CD4-positive, alpha-beta T cell treated with Interleukin-4 for 4 hours (primary cell): ENCODE data around the gene ATAT1.

ENCODE experiments used
- DNase-seq: peaks from one replicate; pipeline ENCODE4 v3.0.0-alpha.2; 2020

Gene ATAT1

DNA sequence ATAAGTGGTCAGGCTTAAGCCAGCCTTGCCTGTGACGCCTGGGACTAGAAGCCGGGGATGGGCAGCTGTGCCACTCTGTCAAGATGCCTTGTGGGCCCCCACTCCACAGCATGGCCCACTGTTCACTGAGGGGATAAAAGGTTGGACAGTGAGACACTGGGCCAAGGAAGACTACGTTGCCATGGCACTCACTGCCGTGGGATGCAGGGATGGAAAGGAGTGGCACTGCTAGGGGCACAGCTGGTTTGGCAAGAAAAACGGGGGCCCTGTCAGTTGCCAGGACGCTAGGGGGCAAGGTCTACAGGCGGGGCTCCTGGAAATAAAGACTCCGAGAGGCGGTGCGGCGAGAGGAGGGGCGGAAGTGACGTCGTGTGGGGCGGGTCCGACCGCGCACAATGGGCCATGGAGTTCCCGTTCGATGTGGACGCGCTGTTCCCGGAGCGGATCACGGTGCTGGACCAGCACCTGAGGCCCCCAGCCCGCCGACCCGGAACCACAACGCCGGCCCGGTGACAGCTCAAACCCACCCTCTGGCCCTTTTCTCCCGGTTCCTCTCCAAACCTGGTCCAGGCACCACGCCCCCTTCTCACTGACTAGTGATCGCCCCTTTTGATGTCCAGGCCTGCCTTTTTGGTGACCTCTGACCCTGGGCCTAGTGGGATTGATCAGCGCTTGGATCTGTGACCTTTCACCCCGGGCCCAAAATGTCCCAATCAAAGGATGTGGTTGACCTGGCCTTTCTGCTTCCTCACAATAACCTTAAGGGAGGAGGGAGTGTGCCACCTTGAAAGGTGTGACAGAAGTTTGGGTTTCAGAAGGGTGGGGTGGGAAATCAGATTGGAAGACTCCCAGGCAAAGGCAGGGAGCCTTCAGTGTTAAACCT, at the start of gene ATAT1:
Gene ATAT1, plus strand, starts transcription at position 391 of the 883 bp plus-strand sequence.
- peak; percentile 85 for DNase-seq

DNA sequence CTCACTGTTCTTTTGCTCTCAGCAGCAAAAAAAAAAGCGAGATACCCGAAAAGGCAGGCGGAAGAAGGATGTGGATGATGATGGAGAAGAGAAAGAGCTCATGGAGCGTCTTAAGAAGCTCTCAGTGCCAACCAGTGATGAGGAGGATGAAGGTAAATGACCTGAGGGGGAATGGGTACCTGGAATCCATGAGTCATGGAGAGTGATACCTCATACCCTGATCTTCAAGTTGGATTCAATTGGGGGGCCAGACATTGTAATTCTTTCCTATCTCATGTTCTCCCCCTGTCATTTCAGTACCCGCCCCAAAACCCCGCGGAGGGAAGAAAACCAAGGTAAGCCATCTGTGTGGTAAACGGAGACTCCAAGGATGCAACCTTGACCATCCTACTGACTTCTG, 48.6 kb upstream of the ATAT1 start:
- no peak for DNase-seq

DNA sequence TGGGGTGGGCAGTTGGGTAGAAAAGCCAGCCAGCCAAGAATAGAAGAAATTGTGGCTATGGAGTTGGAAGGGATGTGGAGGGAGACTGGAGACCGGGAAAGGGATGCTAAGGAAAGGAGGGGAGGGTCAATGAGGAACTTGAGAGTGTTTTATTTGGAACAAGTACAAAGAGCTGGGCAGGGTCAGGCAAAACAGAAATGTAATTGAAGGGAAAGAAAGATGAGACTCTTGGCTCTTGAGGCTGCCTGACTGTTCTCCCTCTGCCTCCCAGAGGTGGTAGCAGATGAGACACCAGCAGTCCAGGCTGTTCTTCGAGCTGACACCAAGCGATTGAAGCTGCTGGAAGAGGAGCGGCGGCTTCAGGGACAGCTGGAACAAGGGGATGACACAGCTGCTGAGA, 42.8 kb upstream of the ATAT1 start:
- no peak for DNase-seq

DNA sequence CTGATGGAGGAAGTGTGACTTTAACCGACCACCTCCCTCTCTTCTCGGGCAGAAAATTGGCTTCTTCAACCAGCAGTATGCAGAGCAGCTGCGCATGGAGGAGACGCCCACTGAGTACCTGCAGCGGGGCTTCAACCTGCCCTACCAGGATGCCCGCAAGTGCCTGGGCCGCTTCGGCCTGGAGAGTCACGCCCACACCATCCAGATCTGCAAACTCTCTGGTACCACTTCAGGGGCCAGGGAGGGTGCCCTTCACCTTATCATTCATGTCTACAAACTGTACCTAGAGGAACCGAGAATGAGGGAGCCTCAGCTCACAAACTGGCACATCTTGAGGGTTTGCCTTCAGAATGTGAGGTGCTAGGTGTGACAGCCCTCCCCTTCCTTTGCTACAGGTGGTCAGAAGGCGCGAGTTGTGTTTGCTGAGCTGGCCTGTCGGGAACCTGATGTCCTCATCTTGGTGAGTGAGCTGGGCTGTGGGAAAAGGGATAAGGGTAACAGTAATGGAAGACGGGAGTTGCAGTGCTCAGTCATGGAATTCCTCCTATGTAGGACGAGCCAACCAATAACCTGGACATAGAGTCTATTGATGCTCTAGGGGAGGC, 36.8 kb upstream of the ATAT1 start:
- no peak for DNase-seq

DNA sequence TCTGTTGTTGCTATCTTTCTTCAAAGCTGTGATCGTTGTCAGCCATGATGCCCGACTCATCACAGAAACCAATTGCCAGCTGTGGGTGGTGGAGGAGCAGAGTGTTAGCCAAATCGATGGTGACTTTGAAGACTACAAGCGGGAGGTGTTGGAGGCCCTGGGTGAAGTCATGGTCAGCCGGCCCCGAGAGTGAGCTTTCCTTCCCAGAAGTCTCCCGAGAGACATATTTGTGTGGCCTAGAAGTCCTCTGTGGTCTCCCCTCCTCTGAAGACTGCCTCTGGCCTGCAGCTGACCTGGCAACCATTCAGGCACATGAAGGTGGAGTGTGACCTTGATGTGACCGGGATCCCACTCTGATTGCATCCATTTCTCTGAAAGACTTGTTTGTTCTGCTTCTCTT, 36.2 kb upstream of the ATAT1 start:
- DNase-seq, result no peak

DNA sequence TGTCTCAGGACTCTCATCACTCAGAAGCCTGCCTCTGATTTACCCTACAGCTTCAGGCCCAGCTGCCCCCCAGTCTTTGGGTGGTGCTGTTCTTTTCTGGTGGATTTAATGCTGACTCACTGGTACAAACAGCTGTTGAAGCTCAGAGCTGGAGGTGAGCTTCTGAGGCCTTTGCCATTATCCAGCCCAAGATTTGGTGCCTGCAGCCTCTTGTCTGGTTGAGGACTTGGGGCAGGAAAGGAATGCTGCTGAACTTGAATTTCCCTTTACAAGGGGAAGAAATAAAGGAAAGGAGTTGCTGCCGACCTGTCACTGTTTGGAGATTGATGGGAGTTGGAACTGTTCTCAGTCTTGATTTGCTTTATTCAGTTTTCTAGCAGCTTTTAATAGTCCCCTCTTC, 35.7 kb upstream of the ATAT1 start:
- DNase-seq, result no peak

DNA sequence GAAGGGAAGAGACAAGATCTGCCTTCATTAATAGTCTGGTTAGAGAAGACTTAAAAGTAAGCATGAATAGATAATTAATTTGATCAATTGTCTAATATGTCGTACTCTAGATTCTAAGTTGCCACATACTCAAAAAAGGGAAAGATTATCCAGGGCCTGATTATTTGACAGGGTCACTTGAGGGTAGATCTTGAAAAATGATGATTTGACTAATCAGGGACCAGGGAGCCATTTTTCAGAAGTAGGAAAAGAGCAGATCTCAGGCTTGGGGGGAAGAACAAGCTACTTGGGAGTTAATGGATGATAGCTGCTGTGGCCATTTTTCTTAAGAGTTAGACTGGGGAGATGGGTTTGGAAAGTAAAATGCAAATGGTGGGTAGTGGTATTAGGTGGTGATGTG, 34.4 kb upstream of the ATAT1 start:
- no peak for DNase-seq

DNA sequence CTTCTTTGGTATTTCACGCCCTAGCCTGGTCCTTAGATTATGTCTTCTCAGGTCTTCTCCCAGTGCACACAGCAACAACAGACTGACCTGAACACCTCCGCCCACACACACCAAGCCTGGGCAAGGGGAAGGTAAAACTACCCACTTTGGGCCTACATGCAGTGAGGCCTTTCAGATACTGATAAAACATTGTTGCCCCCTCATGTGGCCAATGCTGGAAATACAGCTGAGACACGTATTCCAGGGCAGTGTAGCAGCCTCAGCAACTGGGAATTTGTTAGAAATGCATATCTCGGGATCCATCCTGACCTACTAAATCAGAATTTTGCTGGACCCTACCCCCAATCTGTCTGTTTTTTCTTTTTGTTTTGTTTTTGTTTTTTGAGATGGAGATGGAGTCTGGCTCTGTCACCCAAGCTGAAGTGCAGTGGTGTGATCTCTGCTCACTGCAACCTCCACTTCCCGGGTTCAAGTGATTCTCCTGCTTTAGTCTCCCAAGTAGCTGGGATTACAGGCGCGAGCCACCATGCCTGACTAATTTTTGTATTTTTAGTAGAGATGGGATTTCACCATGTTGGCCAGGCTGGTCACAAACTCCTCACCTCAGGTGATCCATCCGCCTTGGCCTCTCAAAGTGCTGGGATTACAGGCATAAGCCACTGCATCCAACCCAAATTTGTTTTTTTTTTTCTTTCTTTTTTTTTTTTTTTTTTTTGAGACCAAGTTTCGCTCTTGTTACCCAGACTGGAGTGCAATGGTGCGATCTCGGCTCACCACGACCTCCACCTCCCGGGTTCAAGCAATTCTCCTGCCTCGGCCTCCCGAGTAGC, 29.1 kb upstream of the ATAT1 start:
- DNase-seq, result peak; percentile 79

DNA sequence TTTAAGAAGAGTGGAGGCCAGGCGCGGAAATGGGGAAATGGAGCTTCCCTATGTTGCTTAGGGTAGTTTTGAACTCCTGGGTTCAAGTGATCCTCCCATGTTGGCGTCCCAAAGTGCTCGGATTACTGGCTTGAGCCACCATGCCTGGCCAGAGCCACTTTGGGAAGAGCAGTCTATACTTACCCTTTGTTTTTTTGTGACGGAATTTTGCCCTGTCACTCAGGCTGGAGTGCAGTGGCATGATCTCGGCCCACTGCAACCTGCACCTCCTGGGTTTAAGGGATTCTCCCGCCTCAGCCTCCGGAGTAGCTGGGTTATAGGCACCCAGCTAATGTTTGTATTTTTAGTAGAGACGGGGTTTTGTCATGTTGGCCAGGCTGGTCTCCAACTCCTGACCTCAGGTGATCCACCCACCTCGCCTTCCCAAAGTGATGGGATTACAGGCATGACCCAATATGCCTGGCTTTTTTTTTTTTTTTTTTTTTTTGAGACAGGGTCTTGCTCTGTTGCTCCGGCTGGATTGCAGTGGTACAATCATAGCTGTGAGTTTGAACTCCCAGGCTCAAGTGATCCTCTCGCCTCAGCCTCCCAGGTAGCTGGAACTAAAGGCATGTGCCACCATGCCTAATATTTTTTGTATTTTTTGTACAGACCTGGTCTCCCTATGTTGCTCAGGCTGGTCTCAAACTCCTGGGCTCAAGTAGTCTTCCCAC, 27.6 kb upstream of the ATAT1 start:
- DNase-seq, result no peak

DNA sequence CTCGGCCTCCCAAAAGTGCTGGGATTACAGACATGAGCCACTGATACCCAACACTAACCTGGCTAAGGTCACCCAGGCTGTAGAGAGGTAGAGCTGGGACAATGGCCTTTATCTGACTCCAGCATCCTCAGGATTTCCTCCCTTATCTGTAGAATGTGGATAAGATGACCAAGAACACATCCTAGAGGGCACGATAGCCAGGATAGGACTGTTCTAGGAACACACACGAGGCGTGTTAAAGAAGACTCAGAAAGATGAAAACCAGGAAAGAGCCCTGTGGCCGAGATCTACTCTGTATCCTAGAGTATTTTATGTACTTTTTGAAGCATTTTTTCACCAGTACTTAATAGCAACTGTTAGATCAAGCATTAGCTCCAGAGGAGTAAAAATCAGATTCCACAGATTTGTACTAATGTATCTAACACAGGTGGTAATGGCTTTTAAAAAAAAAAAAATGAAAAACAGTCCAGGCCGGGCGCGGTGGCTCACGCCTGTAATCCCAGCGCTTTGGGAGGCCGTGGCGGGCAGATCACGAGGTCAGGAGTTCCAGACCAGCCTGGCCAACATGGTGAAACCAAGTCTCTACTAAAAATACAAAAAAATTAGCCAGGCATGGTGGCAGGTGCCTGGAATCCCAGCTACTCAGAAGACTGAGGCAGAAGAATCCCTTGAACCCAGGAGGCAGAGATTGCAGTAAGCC, 26.9 kb upstream of the ATAT1 start:
- DNase-seq, result no peak

DNA sequence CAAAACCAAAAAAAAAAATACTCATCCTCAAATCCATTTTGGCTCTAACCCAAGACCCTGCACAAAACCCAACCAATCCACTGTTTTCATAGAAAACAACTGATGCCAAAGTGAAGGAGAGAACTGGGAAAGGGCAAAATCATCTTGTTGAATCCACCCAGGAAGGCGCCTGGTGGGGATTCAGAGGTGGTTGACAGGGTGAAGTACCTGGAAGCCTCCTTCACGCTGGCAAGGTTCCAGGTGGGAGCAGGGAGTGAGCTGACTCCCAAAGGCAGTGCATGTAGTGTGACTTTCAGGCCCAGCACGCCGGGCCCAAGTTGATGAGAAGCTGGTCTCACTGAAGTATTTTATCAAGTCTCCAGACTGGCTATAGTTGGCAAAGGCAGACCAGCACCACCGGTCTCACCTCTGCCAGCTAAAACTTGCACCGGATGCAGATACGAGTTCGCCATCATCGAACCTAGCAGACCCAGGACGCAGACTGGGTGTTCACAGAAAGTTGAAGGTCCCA, 26.2 kb upstream of the ATAT1 start:
- DNase-seq, result no peak

DNA sequence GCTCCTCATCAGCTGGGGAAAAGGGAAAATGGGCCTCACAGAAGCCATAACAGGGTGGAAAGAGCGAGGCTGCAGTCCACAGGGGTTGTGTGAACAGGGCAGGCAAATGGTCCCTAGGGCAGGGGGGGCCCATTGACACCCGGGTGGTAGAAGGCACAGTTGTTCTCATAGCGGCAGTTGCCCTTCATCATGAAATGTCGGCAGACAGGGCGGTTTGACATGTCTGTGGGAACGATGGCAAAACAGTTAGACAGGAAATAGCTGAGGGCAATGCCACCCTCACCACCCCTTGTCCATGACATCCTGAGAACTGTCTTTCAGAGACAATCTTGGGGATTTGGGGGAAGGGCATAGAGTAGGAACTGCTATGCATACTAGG, 25.2 kb upstream of the ATAT1 start:
- no peak for DNase-seq

DNA sequence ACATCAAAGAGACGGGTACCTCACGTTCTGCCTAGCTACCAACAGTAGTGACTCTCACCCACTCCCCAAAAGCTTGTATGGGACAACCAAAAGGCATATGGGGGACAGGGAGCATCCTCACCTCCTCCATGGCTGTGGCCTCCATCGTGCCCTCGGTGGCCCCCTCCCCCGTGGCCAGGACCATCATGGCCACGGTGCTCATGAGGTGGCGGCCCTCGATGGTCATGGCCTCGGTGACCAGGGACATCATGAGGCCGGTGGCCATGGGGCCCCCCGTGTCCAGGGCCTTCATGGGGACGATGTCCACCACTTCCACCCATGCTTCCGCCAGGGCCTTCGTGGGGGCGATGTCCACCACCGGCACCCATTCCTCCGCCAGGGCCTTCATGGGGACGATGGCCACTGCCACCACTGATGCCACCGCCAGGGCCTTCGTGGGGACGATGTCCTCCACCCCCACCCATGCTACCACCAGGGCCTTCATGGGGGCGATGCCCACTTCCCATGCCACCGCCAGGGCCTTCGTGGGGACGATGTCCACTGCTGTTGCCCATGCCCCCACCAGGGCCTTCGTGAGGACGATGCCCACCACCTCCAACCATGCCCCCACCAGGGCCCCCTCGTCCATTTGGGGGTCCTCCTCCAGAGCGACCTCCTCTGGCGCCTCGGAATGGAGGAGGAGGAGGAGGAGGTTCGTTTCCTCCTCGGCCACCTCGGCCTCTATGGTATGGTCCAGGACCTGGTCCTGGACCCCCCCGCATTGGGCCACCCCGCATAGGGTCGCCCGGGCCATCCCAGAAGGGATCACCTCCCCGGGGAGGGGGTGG, 24.6 kb upstream of the ATAT1 start:
- no peak for DNase-seq

DNA sequence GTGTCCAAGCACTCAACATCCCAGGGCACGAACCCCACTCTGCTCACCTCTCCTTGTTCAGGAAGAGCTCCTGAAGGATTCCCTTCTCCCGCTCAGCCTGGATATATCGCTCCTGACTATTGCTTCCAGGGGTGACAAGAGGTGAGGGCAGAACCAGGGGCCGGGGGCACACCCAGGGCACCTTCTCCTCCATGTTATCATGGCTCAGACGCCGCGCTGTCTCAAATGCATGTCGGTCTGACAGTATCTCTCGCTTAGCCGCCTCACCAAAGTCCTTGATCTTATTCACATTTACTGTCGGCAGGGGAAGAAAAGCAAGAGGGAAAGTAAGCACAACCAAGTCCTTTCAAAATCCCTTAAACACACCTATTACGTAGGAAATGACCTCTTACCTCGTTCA, 22.7 kb upstream of the ATAT1 start:
- no peak for DNase-seq

DNA sequence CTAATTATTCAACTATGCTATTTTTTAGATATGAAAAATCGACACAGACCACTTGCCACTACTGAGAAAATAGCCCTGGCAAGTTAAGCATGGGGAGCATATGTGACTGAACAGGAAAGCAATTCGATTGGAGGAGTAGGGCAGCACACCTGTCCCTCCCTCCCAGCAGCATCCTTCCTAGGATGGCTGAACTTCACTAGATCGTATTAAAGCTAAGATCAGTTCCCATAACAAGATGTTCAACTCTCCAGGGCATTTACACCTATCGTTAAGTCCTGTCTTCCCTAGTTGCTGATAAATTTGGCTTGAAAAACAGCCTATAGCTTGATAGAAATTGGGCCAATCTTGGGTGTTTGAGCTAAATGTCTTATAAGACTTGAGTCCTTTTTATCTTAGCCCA, 16.6 kb upstream of the ATAT1 start:
- DNase-seq, result no peak

DNA sequence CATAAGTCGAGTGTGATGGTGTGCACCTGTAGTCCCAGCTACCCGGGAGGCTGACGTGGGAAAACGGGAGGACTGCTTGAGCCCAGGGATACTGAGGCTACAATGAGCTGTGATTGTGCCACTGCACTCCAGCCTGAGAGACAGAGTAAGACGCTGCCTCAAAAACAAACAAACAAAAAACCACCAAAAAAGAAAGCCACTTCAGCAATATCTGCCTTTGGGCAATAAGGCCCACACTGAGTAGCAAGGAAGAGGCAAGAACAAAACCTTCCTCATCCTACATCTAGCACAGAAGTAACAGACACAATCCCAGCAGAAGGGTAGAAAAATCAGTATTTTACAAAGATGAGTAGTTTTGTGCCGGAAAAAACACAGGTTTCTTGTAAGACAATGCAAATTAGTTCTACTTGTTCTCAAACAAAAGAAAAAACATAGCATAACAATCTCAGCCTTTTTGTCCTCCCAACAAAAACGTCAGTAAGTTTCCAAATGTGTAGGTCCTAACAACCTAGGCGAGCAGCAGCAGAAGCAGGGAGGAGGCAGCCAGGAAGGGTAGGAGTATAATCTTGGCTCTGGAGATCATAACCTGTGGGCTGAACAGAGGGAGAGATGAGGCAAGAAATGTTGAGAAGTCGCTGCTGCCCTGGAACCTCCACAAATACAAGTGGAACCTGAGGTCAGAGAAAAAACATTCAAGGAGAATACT, 15.4 kb upstream of the ATAT1 start:
- no peak for DNase-seq

DNA sequence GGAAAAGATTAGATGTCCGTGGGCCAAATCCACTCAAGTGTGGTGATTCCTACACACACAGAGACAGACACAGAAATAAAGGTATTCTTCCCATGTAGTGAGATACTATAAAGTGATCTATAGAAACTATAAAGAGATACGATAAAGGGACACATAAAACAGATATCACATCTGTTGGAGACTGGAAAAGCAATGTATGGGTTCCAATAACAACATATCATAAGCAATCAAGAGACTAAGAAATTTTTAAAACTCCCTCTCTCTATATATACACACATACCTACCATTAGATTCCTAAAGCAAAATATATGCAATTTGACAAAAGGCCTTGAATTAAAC, 14.8 kb upstream of the ATAT1 start:
- no peak for DNase-seq

DNA sequence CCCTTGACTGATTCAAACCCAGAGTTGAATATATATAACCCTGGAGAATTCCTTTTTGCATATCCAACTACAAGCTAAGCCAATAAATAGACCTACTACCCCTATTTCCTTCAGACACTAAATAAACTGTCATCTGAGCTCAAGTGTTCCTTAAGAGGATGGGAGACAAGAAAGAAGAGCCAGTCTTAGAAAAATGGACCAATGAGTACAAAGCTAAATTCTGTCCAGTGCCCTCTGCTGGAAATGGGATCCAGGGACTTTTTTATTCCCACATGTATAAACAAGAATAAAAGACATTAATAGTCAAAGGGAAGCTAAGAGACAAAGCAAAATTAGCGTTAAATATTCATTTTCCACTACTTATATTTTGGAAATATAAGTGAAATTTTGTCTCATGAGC, 14.5 kb upstream of the ATAT1 start:
- no peak for DNase-seq

DNA sequence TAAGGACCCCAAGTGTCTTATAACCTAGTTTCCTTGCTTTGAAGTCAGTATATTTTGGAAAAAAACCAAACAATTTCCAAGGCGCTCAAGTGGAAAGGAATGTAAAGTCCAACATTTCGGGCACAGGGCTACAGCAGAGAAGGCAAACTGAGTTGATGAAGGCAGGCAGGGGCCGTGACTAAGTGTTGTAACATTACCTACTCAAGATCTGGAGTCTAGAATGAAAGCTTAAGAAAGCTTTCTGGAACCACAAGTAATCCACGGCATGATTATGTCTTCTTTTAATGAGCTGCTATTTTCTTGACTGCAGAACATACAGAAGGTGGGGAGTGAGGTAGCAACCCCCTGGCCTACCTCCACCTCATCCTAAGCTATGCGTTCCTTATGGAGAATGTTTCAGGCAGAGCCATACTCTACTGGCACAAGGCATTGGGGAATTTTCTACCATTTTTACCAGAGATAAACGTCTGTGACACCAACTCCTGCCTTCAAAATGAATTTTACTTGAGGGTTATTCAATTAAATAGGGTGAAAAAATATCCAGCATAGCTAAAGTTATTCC, 13.9 kb upstream of the ATAT1 start:
- DNase-seq, result no peak

DNA sequence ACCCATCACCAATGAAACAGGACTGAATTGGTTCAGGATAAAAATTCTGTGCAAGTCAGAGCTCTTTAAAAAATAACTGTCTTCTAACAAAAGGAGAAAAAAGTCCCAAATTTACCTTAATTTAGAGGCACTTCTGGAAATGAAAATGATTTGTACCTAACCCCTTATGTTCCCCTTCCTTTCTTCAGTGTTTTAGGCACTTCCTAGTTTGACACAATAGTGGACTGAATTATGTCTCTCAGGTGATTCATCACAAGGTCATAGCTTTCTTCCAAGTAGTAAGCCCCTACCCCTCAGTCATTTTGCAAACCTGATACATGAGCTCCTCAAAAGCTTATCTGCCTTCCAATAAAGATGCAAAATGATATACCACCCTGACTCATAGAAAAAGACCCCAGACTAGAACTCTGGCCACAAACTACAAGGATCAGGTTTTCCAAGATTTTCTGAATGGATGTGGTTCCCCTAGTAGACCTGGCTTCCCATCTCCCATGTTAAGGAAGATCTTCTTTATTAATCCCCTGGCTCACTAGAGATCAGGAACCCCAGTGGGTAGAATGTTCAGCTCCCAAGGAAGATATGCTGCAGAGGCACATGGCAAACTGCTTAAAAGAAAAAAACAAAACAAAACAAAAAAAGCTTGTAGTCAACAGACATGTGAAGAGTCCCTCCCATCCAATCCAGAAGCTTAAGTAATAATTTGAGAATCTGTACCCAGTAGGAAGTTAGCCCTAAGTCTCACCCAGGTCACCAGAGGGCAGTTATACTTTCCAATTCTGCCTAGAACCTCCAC, 13.2 kb upstream of the ATAT1 start:
- peak; percentile 20 for DNase-seq
